GM12892 (cell line): Measurements from ENCODE around the gene CFAP70.

ENCODE experiments used
- DNase-seq: peaks from one replicate; pipeline ENCODE4 v3.0.0; 2011; ENCODE audit not compliant: insufficient read length
- FAIRE-seq: peaks from 2 replicates; lab custom pipeline; 2011; peaks lifted over from hg19 to GRCh38; lab: Jason Lieb, UNC
- POLR2A ChIP-seq: IDR thresholded peaks from 2 replicates; pipeline ENCODE4 v1.6.1; 2011; ENCODE audit warnings: low read depth, low read length, control low read depth
- POLR2AphosphoS5 ChIP-seq: IDR thresholded peaks from 2 replicates; pipeline ENCODE4 v1.6.1; 2011; ENCODE audit warnings: low read depth, low read length, control low read depth
- TAF1 ChIP-seq: IDR thresholded peaks from 2 replicates; pipeline ENCODE4 v1.6.1; 2011; ENCODE audit warnings: low read depth, mild to moderate bottlenecking, control low read depth, low read length, borderline replicate concordance

CFAP70 gene

DNA sequence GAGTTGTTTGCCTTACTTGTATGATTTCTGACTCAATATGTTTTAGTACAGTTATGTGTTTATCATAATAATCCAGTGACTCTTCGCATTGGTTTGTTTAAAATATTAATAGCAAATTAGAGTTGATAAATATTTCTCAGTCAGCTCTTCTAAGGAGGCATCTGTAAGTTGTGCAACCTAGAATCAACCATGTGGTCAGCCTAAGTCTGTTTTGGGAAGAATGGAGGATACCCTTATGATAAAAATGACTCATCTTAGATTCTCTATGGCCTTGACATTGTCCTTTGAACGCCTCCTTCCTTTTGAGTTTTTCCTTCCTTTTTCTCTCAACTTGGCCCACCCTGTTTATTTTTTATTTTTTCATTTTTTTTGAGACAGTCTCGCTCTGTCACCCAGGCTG lies 130.4 kb downstream of the CFAP70 start:
- no peak for TF ChIP-seq TAF1
- no peak for TF ChIP-seq POLR2A
- no peak for TF ChIP-seq POLR2AphosphoS5
- FAIRE-seq (no peak), DNase-seq (no peak)

DNA sequence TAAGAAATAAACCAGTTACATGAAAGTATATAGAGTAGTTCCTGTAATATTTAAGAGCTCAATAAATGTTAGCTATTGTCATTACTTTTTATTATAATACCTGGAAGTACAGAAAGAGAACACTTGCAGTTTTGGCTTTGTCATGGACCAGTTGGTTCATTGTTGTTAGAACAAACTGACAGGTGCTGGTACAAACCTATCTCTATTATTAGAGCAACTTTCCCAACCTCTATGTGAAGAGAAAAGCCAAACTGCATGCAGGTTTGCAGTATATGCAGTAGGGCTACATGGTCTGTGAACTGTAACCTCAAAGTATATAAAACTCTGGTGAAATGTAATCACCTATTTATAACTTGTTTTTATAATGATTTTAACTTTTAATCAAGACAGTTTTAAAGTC lies 132.0 kb downstream of the CFAP70 start:
- TF ChIP-seq POLR2A: no peak
- TF ChIP-seq TAF1: no peak
- no peak for TF ChIP-seq POLR2AphosphoS5
- no peak for FAIRE-seq
- DNase-seq: no peak

DNA sequence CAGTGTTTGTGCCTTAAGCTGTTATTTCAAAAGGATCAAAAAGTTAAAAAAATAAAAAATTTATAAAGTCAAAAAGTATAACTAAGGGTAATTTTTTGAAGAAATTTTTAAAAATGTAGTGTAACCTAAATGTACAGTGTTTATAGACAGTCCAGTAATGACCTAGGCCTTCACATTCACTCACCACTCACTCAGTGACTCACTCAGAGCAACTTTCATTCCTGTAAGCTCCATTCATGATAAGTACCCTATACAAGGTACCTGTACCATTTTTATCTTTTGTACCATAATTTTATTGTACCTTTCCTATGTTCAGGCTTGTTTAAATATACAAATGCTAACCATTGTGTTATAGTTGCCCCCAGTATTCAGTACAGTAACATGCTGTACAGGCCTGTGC lies 133.1 kb downstream of the CFAP70 start:
- no peak for FAIRE-seq
- no peak for TF ChIP-seq POLR2AphosphoS5
- no peak for TF ChIP-seq POLR2A
- TF ChIP-seq TAF1: no peak
- DNase-seq: no peak

DNA sequence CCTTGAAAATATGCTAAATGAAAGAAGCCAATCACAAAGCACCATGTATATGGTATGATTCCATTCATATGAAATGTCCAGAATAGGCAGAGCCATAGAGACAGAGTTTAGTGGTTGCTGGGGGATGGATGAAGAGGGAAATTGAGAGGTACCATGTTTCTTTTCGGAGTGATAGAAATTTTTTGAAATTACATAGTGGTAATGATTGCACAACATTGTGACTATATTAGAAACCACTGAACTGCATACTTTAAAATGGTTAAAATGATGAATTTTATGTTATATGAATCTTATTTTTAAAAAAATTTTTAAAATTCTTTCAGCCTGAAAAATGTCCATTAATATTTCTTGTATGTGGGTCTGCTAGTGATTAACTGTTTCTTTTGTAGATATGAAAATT lies 137.7 kb downstream of the CFAP70 start:
- no peak for FAIRE-seq
- TF ChIP-seq TAF1 (no peak), POLR2AphosphoS5 (no peak)
- no peak for DNase-seq

DNA sequence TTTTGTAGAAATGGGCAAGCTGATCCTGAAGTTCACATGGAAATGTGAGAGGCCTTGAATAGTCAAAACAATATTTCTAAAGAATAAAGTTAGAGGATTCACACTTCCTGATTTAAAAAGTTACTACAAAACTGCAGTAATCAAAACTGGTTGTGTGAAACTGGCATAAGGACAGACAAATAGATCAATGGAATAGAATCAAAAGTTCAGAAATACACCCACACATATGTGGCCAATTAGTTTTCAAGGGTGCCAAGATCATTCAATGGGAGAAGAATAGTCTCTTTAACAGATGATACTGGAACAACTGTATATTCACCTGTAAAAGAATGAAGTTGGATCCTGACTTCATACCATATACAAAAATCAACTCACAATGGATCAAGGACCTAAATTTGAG lies 139.3 kb downstream of the CFAP70 start:
- DNase-seq (no peak), FAIRE-seq (no peak)
- TF ChIP-seq POLR2AphosphoS5 (no peak), TAF1 (no peak), POLR2A (no peak)

DNA sequence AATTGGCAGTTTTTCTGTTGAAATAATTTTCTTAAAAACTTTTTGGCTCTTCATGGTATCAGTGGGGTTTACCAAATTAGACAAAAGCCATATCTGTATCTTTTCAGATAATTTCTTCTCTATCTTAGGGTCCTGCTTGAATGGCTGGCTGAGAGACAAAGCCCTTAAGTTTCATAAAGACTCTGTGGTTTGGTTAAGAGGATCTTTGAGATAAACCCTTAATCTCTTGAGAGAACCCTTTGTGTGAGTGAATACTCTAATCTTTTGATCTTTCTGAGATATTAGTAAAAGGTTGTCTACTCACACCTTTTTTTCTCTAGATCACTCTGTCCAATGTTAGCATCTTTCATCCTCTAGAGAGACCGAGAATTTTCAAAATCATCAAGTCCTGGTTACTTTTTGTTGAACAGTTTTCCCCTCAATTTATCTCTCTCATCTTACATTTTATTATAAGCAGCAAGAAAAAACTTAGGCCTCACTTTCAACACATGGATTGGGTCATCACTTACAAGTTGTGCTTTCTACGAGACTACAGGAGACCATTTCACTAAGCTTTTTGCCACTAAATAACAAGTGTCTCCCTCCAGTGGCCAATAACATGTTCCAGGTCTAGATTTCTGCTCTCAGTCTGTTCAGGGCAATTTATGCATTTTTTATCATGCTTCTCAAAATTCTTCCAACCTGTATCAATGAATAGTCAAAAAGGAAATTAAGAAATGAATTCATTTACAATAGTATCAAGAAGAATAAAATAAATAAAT lies 140.1 kb downstream of the CFAP70 start:
- FAIRE-seq: peak; percentile 79
- TF ChIP-seq POLR2AphosphoS5: no peak
- no peak for TF ChIP-seq POLR2A
- TF ChIP-seq TAF1: no peak

DNA sequence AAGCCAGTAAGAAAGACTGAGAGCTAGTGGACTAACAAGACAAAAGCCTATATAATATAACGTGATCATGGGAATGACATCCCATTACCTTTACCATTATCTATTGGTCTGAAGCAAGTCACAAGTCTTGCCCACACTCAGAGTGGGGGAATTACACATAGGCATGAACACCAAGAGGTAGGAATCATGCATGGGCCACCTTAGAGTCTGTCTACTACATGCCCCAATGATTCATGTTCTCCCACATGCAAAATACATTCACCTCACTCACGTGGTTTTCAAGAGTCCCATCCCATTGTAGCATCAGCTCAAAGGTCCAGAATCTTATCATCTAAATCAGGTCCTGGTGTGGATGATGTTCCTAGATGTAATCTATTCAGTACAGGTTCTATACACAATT lies 141.0 kb downstream of the CFAP70 start:
- TF ChIP-seq TAF1: no peak
- no peak for TF ChIP-seq POLR2AphosphoS5
- no peak for TF ChIP-seq POLR2A
- no peak for DNase-seq
- FAIRE-seq: no peak

More for the DNA sequence above, 140.1 kb downstream of the CFAP70 start:
- no peak for DNase-seq

DNA sequence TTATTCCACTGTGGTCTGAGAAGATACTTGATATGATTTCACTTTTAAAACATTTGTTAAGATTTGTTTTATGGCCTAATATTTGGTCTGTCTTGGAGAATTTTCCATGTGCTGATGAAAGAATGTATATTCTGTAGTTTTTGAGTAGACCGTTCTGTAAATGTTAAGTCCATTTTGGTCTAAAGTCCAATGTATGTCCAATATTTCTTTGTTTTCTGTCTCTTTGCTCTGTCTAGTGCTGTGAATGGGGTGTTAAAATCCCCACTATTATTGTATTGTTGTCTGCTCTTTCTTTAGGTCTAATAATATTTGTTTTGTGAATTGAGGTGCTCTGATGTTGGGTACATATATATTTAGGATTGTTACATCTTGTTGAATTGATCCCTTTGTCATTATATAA lies 142.9 kb downstream of the CFAP70 start:
- DNase-seq: no peak
- no peak for TF ChIP-seq POLR2A
- TF ChIP-seq TAF1: no peak
- TF ChIP-seq POLR2AphosphoS5: no peak
- FAIRE-seq: no peak

DNA sequence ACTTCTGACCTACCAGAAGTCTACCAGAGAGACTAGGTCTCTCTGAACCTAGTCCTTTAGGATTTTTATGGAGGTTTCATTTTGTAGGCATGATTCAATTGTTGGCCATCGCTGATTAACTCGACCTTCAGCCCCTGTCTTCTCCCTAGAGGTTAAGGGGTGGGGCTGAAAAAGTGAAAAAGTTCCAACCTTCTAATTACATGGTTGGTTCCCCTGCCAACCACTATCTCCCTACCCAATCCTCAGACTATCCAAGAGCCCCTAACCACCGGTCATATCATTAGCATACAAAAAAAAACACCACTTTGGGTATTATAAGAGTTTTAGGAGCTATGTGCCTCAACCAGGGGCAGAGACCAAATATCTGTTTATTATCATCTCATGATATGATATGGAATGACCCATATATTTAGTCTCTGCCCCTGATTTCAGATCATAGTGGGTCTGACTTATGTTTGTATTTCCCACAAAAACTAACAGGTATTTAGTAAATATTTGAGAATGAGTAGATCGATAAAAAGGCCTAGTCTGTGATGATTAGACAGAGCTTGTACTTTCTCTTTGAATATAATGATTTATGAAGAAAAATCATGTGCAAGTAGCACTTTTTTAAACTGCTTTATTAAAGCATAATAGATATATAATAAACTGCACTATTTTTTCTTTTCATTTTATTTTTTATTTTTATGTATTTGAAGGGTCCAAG lies 147.4 kb downstream of the CFAP70 start:
- TF ChIP-seq POLR2AphosphoS5 (no peak), POLR2A (no peak), TAF1 (no peak)
- no peak for FAIRE-seq
- no peak for DNase-seq

DNA sequence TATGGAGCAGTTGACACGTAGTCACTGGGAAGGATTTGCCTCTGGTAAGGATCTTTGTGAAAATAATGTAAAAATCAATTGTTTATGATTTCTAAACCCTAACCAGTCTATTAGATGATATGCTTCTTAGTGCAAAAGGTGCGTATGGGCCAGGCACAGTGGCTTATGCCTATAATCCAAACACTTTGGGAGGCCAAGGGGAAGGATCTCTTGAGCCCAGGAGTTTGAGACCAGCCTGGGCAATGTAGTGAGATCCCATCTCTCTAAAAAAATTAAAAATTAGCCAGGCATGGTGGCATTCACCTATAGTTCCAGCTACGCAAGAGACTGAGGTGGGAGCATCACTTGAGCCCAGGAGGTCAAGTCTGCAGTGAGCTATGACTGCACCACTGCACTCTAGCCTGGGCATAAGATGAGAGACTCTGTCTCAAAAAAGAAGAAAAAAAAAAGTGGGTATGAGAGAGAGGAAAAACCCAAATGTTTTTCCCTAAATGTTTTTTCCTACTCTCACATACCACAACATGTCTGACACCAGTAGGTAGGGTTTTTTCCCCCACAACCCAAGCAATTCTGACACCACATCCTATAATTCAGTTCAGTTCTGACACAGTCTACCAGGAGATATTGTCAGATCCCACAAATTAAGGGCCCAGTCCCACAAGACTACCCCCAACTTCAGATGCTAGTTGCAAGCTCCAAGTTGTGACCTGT lies 148.1 kb downstream of the CFAP70 start:
- TF ChIP-seq POLR2AphosphoS5 (no peak), POLR2A (no peak), TAF1 (no peak)
- FAIRE-seq (no peak), DNase-seq (no peak)

DNA sequence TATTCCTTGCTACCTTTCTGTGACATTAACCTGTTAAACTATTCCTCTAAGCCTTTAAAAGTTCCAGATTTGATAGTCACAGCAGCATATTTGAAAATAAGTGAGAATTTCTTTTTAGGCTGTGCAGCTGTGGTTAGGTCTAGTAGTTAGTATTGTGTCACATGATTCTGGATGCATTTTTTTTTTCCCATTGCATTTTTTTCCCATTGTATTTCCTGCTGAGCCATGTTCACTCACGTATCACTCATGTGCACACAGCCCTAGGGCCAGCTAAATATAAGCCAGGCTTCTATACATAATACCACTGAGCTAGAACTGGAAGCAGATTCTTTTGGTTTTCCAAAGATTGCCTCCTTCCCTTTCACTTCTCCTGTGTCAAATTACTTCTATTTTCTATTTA lies 149.0 kb downstream of the CFAP70 start:
- DNase-seq (no peak), FAIRE-seq (no peak)
- no peak for TF ChIP-seq POLR2A
- TF ChIP-seq TAF1: no peak
- no peak for TF ChIP-seq POLR2AphosphoS5
